Loucy (cell line): ENCODE data around the gene CD300LD.

ENCODE experiments used
- H2AFZ ChIP-seq: fragments of 200-600 bp; sonication (generic); 2 replicates; pipeline ENCODE4 v1.6.0; 2016; ENCODE audit warnings: antibody characterized with exemption, mild to moderate bottlenecking, low read length, moderate library complexity
- H3F3A ChIP-seq: fragments of 200-600 bp; 2 replicates; pipeline ENCODE4 v1.6.0; 2016; ENCODE audit warnings: antibody characterized with exemption, low read depth, mild to moderate bottlenecking
- H3K27me3 ChIP-seq: fragments of 200-600 bp; sonication (generic); 2 replicates; pipeline ENCODE4 v1.6.1; 2014; ENCODE audit warnings: low read length, mild to moderate bottlenecking; ENCODE audit not compliant: insufficient read depth, poor library complexity, severe bottlenecking
- H3K36me3 ChIP-seq: fragments of 200-600 bp; sonication (generic); 2 replicates; pipeline ENCODE4 v1.6.1; 2016; ENCODE audit warnings: low read length; ENCODE audit not compliant: insufficient read depth
- H3K4me1 ChIP-seq: fragments of 200-600 bp; sonication (generic); 2 replicates; pipeline ENCODE4 v1.5.1; 2014; ENCODE audit warnings: low read length, mild to moderate bottlenecking; ENCODE audit not compliant: insufficient read depth, poor library complexity, severe bottlenecking
- H3K4me2 ChIP-seq: fragments of 200-600 bp; sonication (generic); 2 replicates; pipeline ENCODE4 v1.6.0; 2014; ENCODE audit warnings: antibody characterized with exemption, low read length, low read depth, mild to moderate bottlenecking; ENCODE audit not compliant: poor library complexity, severe bottlenecking
- H3K4me3 ChIP-seq: fragments of 200-600 bp; sonication (generic); 2 replicates; pipeline ENCODE4 v1.5.1; 2014; ENCODE audit warnings: low read length, mild to moderate bottlenecking, mixed read lengths; ENCODE audit not compliant: poor library complexity, severe bottlenecking
- H3K79me2 ChIP-seq: fragments of 200-600 bp; sonication (generic); 2 replicates; pipeline ENCODE4 v1.6.1; 2014; ENCODE audit warnings: low read length; ENCODE audit not compliant: insufficient read depth
- H3K9ac ChIP-seq: fragments of 200-600 bp; sonication (generic); 2 replicates; pipeline ENCODE4 v1.6.0; 2014; ENCODE audit warnings: mild to moderate bottlenecking, low read depth, low read length, moderate library complexity; ENCODE audit not compliant: poor library complexity, severe bottlenecking
- H3K9me2 ChIP-seq: fragments of 200-600 bp; sonication (generic); replicated peaks from 2 replicates; pipeline ENCODE4 v1.6.1; 2016; ENCODE audit warnings: low read depth, low read length, mixed read lengths
- H3K9me3 ChIP-seq: fragments of 200-600 bp; sonication (generic); 2 replicates; pipeline ENCODE4 v1.6.1; 2014; ENCODE audit warnings: mild to moderate bottlenecking, antibody characterized with exemption, low read length, low read depth; ENCODE audit not compliant: insufficient read depth
- H4K20me1 ChIP-seq: fragments of 200-600 bp; sonication (generic); 2 replicates; pipeline ENCODE4 v1.6.0; 2014; ENCODE audit warnings: antibody characterized with exemption, low read length, mild to moderate bottlenecking; ENCODE audit not compliant: insufficient read depth, poor library complexity, severe bottlenecking
- EZH2phosphoT487 ChIP-seq: fragments of 200-600 bp; IDR thresholded peaks from 2 replicates; pipeline ENCODE4 v1.6.1; 2018; ENCODE audit warnings: antibody characterized with exemption, mild to moderate bottlenecking, moderate library complexity, borderline replicate concordance
- TF ChIP-seq, protein P1 (sequence below): fragments of 200-600 bp; sonication (generic); conservative IDR thresholded peaks from 2 replicates; pipeline ENCODE4 v1.5.1; 2014; ENCODE audit warnings: mild to moderate bottlenecking, antibody characterized with exemption, low read length

Gene CD300LD

DNA sequence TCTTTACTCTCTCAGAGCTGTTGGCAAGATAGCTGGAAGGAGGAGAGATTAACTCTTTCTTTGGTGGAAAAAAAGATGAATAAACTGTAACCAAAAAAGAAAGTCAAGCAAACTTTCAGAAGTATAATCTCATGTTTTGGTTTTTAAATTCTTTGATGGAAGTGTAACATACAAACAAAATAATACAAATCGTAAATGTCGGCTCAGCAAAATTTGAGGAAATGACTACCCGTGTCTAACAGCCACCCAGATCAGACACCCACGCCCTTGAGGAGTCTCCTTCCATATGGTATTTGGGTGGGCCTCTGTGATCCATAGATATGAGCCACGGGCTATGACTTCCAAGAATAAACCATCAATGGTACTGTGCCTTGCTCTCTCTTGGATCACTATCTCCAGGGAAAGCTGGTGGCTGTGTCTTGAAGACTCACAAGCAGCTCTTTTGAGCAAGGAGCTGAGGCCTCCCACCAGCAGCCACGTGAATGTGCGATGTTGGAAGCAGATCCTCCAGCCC, 36.6 kb downstream of the CD300LD start:
- H3K79me2 ChIP-seq: no peaks in the 10 kb centered on the region
- no peaks in the 10 kb centered on the region for H3K9me2 ChIP-seq
- no peaks in the 10 kb centered on the region for H3F3A ChIP-seq
- no peak overlapping the region for H3K4me3 ChIP-seq
- no peak overlapping the region for H2AFZ ChIP-seq
- no peaks in the 10 kb centered on the region for H3K27me3 ChIP-seq
- TF ChIP-seq EZH2phosphoT487: no peak
- TF ChIP-seq, protein P1, sequence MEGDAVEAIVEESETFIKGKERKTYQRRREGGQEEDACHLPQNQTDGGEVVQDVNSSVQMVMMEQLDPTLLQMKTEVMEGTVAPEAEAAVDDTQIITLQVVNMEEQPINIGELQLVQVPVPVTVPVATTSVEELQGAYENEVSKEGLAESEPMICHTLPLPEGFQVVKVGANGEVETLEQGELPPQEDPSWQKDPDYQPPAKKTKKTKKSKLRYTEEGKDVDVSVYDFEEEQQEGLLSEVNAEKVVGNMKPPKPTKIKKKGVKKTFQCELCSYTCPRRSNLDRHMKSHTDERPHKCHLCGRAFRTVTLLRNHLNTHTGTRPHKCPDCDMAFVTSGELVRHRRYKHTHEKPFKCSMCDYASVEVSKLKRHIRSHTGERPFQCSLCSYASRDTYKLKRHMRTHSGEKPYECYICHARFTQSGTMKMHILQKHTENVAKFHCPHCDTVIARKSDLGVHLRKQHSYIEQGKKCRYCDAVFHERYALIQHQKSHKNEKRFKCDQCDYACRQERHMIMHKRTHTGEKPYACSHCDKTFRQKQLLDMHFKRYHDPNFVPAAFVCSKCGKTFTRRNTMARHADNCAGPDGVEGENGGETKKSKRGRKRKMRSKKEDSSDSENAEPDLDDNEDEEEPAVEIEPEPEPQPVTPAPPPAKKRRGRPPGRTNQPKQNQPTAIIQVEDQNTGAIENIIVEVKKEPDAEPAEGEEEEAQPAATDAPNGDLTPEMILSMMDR: no peak
- H3K36me3 ChIP-seq: no peaks in the 10 kb centered on the region
- H3K4me1 ChIP-seq: no peaks in the 10 kb centered on the region
- no peaks in the 10 kb centered on the region for H3K9me3 ChIP-seq
- no peaks in the 10 kb centered on the region for H4K20me1 ChIP-seq
- no peak overlapping the region for H3K4me2 ChIP-seq
- H3K9ac ChIP-seq: no peak overlapping the region

GRCh38 chr17:74554909-74555308, 37.2 kb downstream of the CD300LD start:
- Histone ChIP-seq H2AFZ (no peak overlapping the region), H3K4me2 (no peak overlapping the region), H3K9me2 (no peaks in the 10 kb centered on the region), H3K27me3 (no peaks in the 10 kb centered on the region), H3K9ac (no peak overlapping the region), H3K4me1 (no peaks in the 10 kb centered on the region), H3F3A (no peaks in the 10 kb centered on the region), H3K9me3 (no peaks in the 10 kb centered on the region), H4K20me1 (no peaks in the 10 kb centered on the region), H3K79me2 (no peaks in the 10 kb centered on the region), H3K36me3 (no peaks in the 10 kb centered on the region), H3K4me3 (no peak overlapping the region)
- no peak for TF ChIP-seq EZH2phosphoT487
- TF ChIP-seq, protein P1: no peak

GRCh38 chr17:74552037-74552436, 40.0 kb downstream of the CD300LD start:
- no peak overlapping the region for H2AFZ ChIP-seq
- no peaks in the 10 kb centered on the region for H3K9me2 ChIP-seq
- H3K9me3 ChIP-seq: no peaks in the 10 kb centered on the region
- H3K79me2 ChIP-seq: no peaks in the 10 kb centered on the region
- H3K36me3 ChIP-seq: no peaks in the 10 kb centered on the region
- no peak overlapping the region for H3K4me3 ChIP-seq
- no peak overlapping the region for H3K9ac ChIP-seq
- H4K20me1 ChIP-seq: no peaks in the 10 kb centered on the region
- no peak overlapping the region for H3K4me2 ChIP-seq
- TF ChIP-seq, protein P1: no peak
- no peak for TF ChIP-seq EZH2phosphoT487
- H3F3A ChIP-seq: no peaks in the 10 kb centered on the region
- peaks cover 13% of the 10 kb centered on the region for H3K4me1 ChIP-seq
- H3K27me3 ChIP-seq: no peaks in the 10 kb centered on the region
